ENCODE data around the gene CBARP.

GRCh38 chr19:1259876-1260748 lies 22.3 kb upstream of the CBARP start:
- TF ChIP-seq, protein P1, sequence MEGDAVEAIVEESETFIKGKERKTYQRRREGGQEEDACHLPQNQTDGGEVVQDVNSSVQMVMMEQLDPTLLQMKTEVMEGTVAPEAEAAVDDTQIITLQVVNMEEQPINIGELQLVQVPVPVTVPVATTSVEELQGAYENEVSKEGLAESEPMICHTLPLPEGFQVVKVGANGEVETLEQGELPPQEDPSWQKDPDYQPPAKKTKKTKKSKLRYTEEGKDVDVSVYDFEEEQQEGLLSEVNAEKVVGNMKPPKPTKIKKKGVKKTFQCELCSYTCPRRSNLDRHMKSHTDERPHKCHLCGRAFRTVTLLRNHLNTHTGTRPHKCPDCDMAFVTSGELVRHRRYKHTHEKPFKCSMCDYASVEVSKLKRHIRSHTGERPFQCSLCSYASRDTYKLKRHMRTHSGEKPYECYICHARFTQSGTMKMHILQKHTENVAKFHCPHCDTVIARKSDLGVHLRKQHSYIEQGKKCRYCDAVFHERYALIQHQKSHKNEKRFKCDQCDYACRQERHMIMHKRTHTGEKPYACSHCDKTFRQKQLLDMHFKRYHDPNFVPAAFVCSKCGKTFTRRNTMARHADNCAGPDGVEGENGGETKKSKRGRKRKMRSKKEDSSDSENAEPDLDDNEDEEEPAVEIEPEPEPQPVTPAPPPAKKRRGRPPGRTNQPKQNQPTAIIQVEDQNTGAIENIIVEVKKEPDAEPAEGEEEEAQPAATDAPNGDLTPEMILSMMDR (IDR thresholded peaks at IDR 0.05), result no peak
- TF ChIP-seq POLR2A (IDR thresholded peaks at IDR 0.05), result no peak

Data from right lobe of liver (tissue), 4 donors.